ENCODE data around the gene TTK.
A peak's percentile ranks its signal among the peaks of the same experiment; 100 is the strongest.

The TTK gene

GRCh38 chr6:80004173-80005072, at the start of gene TTK:
TSS of gene TTK (plus strand) at chr6:80004649. CDS start at chr6:80005844, 1,195 bp downstream.
- peak; percentile 76 for DNase-seq (ENCODE audit: low read depth)

- DNase-seq (ENCODE audit: low read depth): no peak
Observed at GRCh38 chr6:79954849-79955248, 49.6 kb upstream of the TTK start.

- DNase-seq (ENCODE audit: low read depth): no peak
Observed at GRCh38 chr6:79964607-79965081, 39.8 kb upstream of the TTK start.

- DNase-seq (ENCODE audit: low read depth): no peak
Observed at GRCh38 chr6:79967178-79967577, 37.3 kb upstream of the TTK start.

- DNase-seq (ENCODE audit: low read depth): no peak
Observed at GRCh38 chr6:79969784-79970183, 34.7 kb upstream of the TTK start.

GRCh38 chr6:79971193-79971592, 33.3 kb upstream of the TTK start:
- no peak for DNase-seq (ENCODE audit: low read depth)

DNA sequence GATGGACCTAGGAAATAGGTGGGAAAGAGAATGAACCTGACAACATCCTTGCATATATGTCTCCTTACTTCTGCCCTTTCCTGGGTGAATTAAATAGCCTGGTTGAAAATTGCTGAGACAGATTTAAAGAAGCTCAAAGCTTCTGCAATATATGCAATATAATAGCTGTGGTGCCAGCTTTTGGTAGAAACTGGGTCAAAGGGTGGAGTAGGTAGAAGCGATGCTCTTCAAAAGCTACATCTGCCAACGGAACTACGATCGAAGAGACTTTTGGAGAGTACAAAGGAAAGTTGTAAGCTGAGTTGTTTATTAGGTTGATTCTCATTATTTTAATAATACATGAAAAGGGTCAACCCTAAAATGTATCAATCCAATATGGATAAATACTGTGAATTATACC, 22.8 kb upstream of the TTK start:
- no peak for DNase-seq (ENCODE audit: low read depth)

GRCh38 chr6:79984261-79984660, 20.2 kb upstream of the TTK start:
- DNase-seq (ENCODE audit: low read depth): no peak

DNA sequence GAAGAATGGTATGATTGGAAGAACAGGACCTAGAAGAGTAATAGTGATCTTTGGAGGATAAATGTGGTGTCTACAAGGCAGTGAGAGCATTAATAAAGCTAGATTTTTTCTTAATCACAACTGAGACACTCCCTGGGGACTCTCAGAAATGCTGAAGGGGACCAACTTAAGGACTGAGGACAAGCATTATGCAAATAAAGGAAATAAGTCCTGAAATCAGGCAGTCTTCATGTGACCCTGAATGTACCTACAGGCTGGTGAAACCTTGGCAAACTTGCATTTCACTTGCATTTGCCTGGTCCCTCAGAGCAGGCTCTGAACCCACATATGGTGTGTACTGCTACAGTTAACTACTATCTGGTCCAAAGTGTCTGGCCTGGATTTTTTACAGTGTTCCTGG, 19.3 kb upstream of the TTK start:
- no peak for DNase-seq (ENCODE audit: low read depth)

DNA sequence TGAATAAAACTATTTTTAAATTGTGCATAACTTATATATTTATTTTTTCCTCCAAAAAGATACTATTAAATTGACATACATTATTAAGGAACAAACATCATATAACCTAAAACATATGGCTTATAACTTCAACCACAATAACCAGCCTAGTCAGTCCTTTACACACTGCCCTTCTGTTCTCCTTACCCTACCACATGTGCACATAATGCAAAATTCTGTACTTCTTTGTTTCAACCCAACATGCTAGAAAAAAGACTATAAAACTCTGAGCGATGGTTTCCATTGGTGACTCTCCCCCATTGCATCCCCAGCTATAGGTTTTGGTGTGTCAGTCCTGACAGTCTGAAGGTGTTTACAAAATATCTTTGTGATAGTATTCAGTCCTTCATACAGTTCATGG, 14.8 kb upstream of the TTK start:
- no peak for DNase-seq (ENCODE audit: low read depth)

GRCh38 chr6:79993012-79993910, 11.2 kb upstream of the TTK start:
- DNase-seq (ENCODE audit: low read depth): no peak

DNA sequence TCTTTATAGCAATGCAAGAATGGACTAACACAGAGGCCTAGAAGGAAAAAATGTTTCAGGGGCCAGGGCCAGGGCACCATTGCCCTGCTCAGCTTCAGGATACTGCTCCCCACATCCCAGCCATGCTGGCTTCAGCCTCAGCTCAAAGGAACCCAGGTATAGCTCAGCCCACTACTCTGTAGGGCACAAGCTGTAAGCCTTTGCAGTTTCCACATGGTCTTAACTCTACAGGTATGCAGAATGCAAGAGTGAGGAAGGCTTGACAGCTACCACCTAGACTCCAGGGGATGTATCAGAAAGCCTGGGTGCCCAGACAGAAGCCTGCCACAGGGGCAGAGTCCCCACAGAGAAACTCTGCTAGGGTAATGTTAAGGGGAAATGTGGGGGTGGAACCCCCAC, 10.5 kb upstream of the TTK start:
- no peak for DNase-seq (ENCODE audit: low read depth)

- no peak for DNase-seq (ENCODE audit: low read depth)
Observed at GRCh38 chr6:79997728-79998127, 6.7 kb upstream of the TTK start.

- DNase-seq (ENCODE audit: low read depth): no peak
Observed at GRCh38 chr6:80001337-80001736, 3.1 kb upstream of the TTK start.

DNA sequence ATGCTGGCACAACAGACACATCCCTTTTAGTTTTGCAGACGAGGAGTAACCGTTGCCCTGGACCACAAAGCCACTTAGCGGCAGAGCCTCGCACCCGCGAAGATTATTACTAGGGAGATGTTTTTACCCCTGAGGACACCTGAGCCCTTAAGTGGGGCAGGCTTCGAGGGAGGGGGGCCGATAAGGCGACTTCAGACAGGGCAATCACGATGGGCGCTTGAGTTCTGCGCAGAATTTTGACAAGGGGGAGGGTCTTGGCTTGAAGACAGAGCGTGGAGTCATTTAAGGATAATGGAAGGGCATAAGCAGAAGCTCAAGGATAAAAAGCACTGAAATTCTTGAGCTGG, 650 bp upstream of the TTK start:
- no peak for DNase-seq (ENCODE audit: low read depth)

GRCh38 chr6:80005406-80005805, 957 bp downstream of the TTK start:
- DNase-seq (ENCODE audit: low read depth): no peak

GRCh38 chr6:80006541-80006940, 2.1 kb downstream of the TTK start:
- DNase-seq (ENCODE audit: low read depth): no peak

- DNase-seq (ENCODE audit: low read depth): no peak
Observed at GRCh38 chr6:80009531-80009930, 5.1 kb downstream of the TTK start.

DNA sequence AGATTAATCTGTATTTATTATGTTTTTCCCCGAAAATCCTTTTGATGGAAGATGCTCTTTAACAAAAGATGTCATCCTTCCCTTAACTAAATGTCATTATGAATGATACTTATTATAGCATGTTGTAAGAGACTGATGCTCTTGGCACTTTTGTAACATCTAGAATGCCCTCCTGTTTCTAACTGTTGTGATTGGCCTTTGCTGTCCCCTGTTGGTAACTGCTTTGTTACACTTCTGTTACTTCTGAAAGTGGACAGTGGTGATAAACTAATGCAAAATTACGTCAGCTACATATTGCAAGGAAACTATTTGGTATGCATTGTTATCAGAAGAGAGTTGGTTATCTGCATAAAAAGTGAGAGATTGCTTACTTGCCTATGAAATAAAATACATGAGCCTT, 5.8 kb downstream of the TTK start:
- DNase-seq (ENCODE audit: low read depth): no peak

DNA sequence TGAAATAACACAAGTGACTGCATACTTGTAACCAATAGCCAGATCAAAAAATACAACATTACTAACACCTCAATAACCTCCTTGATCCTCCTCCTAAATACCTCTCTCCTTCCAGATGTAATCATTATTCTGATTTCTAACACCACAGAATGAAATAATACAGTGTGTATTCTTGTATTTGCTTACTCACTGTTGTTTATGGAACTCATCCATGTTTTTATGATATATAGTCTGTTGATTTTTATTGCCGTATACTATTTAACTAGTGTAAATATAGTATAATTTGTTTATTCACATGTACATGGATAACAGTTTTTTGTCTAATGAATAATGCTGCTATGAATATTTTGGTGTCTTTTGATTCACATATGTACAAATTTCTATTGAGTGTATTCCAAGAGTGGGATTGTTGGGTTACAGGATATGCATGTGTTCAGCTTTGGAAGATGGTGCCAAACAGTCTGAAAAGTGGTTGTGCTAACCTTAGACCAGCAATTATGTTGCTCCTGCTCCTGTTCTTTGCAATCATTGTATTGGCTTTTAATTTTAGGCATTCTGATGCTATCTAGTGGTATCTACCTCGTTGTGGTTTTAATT, 11.5 kb downstream of the TTK start:
- DNase-seq (ENCODE audit: low read depth): no peak

GRCh38 chr6:80020381-80021120, 16.1 kb downstream of the TTK start:
- DNase-seq (ENCODE audit: low read depth): no peak

DNA sequence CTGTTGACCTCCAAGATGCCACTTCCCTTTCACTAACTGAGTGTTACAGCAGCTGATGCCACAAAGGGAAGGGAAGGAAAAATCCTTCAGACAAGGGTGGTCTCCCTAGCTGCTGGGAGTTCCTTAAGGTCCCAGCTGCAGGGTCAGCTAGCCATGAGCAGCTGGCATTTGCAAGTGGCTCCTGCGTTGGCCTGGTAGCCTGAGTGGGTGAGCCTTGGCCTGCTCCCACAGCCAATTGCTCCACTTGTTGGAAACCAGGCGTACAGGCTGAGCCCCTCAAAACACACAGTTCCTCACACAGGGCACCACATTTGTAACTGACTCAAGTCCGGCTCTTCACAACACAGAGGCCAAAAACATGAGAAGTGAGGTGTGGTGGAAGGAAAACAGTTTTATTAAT, 16.7 kb downstream of the TTK start:
- DNase-seq (ENCODE audit: low read depth): no peak
